ENCODE results near the gene EDDM13. TPM values are rescaled to one million over a fixed set of nuclear protein-coding genes. Genes with fewer than 3 reads are reported as not detected.
"Not testable (repeated sequence)": the region's sequence is repeated elsewhere in the genome, so short reads cannot be mapped to it uniquely, and the experiment has no call there.

The EDDM13 gene
- total and polyA plus RNA-seq, 2 experiments from 2014 or later = 0.68 TPM; not detected in 1

DNA sequence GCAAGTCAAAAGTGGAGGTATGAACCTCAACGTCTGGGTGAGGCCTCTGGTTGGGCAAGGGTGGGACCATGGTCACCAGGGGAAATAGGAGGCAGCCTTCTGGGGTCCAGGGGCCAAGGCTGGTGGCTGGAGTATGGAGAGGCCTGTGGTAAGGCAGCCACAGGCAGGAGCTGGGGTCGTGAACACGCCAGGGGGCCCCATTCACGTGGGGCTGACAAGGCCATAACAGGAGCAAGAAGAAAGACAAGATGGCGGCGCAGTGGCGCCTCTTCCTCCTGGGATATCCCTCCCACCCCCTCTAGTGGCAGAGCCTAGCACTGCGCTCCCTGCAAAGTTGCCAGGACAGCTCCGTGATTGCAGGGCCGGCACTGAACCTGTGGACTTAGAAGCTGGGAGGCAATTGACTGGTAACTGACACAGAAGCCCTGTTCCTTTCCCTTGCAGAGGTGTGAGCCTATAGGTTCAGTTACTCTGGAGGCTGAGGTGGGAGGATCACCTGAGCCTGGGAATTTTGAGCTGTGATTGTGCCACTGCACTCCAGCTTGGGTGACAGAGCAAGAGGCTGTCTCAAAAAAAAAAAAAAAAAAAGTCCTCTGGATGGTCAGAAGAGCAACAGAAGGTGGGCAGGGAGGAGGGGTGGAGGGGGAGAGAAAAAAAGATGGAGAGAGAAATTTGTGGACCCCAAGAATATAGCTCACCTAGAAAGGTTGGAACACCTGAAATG is 19.7 kb upstream of the EDDM13 start:
- Histone ChIP-seq H3K4me3 (no peak overlapping the region), H3K9me3 (ENCODE audit: low read depth) (no peaks in the 10 kb centered on the region), H3K4me1 (ENCODE audit: low read depth) (no peaks in the 10 kb centered on the region), H3K27ac (no peak overlapping the region), H3K27me3 (no peaks in the 10 kb centered on the region), H3K36me3 (no peaks in the 10 kb centered on the region)
- peak; percentile 70 to 89 for DNase-seq (ENCODE audit: low read depth in 1 of 2, low spot score in 1 of 2)
- TF ChIP-seq, protein P1, sequence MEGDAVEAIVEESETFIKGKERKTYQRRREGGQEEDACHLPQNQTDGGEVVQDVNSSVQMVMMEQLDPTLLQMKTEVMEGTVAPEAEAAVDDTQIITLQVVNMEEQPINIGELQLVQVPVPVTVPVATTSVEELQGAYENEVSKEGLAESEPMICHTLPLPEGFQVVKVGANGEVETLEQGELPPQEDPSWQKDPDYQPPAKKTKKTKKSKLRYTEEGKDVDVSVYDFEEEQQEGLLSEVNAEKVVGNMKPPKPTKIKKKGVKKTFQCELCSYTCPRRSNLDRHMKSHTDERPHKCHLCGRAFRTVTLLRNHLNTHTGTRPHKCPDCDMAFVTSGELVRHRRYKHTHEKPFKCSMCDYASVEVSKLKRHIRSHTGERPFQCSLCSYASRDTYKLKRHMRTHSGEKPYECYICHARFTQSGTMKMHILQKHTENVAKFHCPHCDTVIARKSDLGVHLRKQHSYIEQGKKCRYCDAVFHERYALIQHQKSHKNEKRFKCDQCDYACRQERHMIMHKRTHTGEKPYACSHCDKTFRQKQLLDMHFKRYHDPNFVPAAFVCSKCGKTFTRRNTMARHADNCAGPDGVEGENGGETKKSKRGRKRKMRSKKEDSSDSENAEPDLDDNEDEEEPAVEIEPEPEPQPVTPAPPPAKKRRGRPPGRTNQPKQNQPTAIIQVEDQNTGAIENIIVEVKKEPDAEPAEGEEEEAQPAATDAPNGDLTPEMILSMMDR (IDR thresholded peaks at IDR 0.05; ENCODE audit: low read depth, low read length) = peak; percentile 99

DNA sequence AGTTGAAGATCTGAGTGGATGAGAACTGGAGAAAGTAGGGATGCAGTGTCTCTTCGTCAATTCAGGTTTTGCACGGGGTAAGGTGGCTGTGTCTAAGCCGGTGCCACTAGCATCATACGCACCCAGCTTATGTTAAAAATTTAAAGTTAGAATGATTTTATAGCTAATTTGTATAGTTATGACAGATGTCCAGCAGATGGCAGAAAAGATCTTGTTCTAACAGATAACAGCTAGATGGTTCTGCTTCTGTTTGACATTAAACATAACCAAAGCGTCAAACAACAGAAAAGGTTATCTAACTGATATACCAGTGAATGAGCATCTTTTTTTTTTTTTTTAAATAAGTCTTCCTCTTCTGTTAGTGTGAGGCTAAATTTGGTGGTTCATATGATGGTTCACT is 18.8 kb upstream of the EDDM13 start:
- peak; percentile 26 to 75 for DNase-seq (ENCODE audit: low read depth in 1 of 2, low spot score in 1 of 2)
- no peaks in the 10 kb centered on the region for H3K4me1 ChIP-seq (ENCODE audit: low read depth)
- TF ChIP-seq, protein P1 (IDR thresholded peaks at IDR 0.05; ENCODE audit: low read depth, low read length) = peak; percentile 42
- H3K9me3 ChIP-seq (ENCODE audit: low read depth) = no peaks in the 10 kb centered on the region
- no peaks in the 10 kb centered on the region for H3K36me3 ChIP-seq
- H3K27ac ChIP-seq = no peak overlapping the region
- H3K27me3 ChIP-seq = no peaks in the 10 kb centered on the region
- H3K4me3 ChIP-seq = no peak overlapping the region

DNA sequence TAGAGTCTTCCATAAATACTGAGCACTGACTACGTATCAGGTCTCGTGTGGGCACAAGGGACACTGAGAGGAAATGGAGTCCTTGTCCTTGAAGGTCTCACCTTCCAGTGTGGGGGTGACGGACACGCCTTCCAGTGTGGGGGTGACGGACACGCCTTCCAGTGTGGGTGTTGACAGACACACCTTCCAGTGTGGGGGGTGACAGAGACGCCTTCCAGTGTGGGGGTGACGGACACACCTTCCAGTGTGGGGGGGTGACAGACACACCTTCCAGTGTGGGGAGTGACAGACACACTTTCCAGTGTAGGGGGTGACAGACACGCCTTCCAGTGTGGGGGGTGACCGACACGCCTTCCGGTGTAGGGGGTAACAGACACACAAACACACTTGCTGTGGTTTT is 14.3 kb upstream of the EDDM13 start:
- Histone ChIP-seq H3K9me3 (ENCODE audit: low read depth) (no peaks in the 10 kb centered on the region), H3K27me3 (no peaks in the 10 kb centered on the region), H3K27ac (no peak overlapping the region), H3K4me1 (ENCODE audit: low read depth) (no peaks in the 10 kb centered on the region), H3K36me3 (no peaks in the 10 kb centered on the region), H3K4me3 (no peak overlapping the region)
- no peak for DNase-seq (ENCODE audit: low read depth in 1 of 2, low spot score in 1 of 2)
- TF ChIP-seq, protein P1 (IDR thresholded peaks at IDR 0.05; ENCODE audit: low read depth, low read length) = no peak

DNA sequence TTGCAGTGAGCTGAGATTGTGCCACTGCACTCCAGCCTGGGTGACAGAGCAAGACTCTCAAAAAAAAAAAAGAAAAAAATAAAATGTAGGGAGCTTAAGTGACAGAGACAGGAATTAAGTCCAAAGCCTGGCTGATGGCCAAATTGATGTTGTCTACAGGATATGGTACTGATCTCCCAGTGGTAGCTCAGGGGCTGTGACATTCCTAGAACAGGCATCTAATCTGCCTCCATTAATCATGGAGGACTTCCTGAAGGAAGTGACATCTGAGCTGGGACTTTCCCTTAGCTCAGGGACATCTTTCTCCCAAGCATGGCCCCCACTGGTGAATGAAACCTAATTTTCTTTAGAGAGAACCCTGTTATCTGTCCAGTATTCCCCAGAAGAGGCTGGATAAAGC is 11.4 kb upstream of the EDDM13 start:
- H3K9me3 ChIP-seq (ENCODE audit: low read depth) = no peaks in the 10 kb centered on the region
- no peak overlapping the region for H3K27ac ChIP-seq
- H3K4me3 ChIP-seq = no peak overlapping the region
- TF ChIP-seq, protein P1 (IDR thresholded peaks at IDR 0.05; ENCODE audit: low read depth, low read length) = no peak
- no peaks in the 10 kb centered on the region for H3K27me3 ChIP-seq
- no peak for DNase-seq (ENCODE audit: low read depth in 1 of 2, low spot score in 1 of 2)
- H3K4me1 ChIP-seq (ENCODE audit: low read depth) = no peaks in the 10 kb centered on the region
- H3K36me3 ChIP-seq = no peaks in the 10 kb centered on the region

DNA sequence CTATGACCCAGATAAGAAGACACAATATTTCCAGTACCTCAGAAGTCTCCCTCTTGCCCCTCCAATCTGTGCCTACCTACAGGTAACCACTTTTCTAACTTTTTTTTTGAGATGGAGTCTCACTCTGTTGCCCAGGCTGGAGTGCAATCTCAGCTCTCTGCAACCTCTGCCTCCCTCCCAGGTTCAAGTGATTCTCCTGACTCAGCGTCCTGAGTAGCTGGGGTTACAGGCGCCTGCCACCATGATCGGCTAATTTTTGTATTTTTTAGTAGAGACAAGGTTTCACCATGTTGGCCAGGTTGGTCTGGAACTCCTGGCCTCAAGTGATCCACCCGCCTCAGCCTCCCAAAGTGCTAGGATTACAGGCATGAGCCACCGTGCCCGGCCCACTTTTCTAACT is 10.6 kb upstream of the EDDM13 start:
- H3K36me3 ChIP-seq; H3K27ac ChIP-seq; H3K4me3 ChIP-seq; H3K9me3 ChIP-seq (ENCODE audit: low read depth); DNase-seq (ENCODE audit: low read depth in 1 of 2, low spot score in 1 of 2); H3K4me1 ChIP-seq (ENCODE audit: low read depth); H3K27me3 ChIP-seq: not testable (repeated sequence)

DNA sequence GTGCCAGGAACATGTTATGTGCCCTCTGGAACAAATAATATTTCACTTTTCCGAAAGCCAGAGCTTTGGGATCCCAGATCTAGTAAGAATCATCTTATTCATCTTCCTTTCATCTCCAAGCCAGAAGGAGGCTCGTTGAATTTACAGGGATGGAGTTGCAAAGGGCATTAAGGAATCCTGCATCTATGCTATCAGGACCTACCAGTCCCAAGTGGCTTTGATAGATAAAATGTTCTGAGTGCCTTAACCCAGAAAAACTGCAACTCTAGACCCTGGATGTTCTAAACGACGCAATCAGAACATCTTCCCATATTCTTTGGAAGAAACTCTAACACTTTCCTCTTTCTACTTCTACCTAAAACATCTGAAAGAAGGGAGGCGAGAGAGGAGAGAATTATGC is 9.2 kb upstream of the EDDM13 start:
- Histone ChIP-seq H3K4me3 (no peak overlapping the region), H3K4me1 (ENCODE audit: low read depth) (no peaks in the 10 kb centered on the region), H3K36me3 (no peaks in the 10 kb centered on the region), H3K27me3 (no peaks in the 10 kb centered on the region), H3K9me3 (ENCODE audit: low read depth) (no peaks in the 10 kb centered on the region), H3K27ac (no peak overlapping the region)
- DNase-seq (ENCODE audit: low read depth in 1 of 2, low spot score in 1 of 2) = no peak
- TF ChIP-seq, protein P1 (IDR thresholded peaks at IDR 0.05; ENCODE audit: low read depth, low read length) = no peak
